Measurements from ENCODE around the gene ZNF319. TPM values are rescaled to one million over a fixed set of nuclear protein-coding genes. Genes with fewer than 3 reads are reported as not detected.

Gene ZNF319
- total and polyA plus RNA-seq, 2 of the 8 experiments (the other 6 are each of a cell fraction or from before 2014, with no cell fraction given): 3.3 to 5.5 TPM

DNA sequence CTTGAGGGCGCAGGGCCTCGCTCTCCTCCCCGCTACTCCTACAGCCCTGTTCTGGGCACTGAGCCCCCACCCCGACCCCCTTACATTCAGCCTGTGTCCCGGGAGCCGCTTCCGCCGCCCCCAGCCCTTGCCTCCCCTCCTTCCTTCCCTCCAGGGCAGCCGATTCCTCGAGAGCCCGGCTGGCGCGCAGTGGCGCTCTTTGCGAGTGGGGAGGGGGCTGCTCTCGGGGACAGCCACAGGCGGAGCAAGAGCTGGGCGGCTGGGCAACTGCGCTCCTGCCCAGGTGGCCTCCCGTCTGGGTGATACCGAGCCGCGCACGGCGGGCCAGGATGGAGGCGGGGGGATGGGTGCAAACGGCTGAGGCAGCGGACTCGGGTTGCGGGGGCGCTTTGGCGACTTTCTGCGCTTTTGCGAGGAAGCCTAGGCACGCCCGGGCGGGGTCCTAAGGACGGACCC is 26.3 kb upstream of the ZNF319 start:
- H3K4me1 ChIP-seq (replicated peaks in 1 of 4; ENCODE audit: control insufficient read depth in 3 of 4, insufficient read depth in 4 of 4, low read length in 3 of 4): peaks cover 0 to 31% (median 20%) of the 10 kb centered on the region in 4 experiments; a peak in 6 of 7 replicates
- H2BK5ac ChIP-seq (ENCODE audit: low read depth, low read length): peak overlapping the region; percentile 75; the same call in 1 of the 2 replicates
- no peak overlapping the region for H4K8ac ChIP-seq (ENCODE audit: extremely low read depth, insufficient read depth, low read length)
- H3K4me2 ChIP-seq (ENCODE audit: insufficient read depth in 1 of 2, low read depth in 2 of 2, low read length in 2 of 2): peak overlapping the region; percentile 83 to 99
- H2BK12ac ChIP-seq (ENCODE audit: low read depth, low read length): peak overlapping the region; percentile 50; the same call in 1 of the 2 replicates
- H2AFZ ChIP-seq (ENCODE audit: low read length): no peak overlapping the region
- peaks cover 17% of the 10 kb centered on the region for H3K79me1 ChIP-seq (ENCODE audit: low read depth, low read length)
- H2BK120ac ChIP-seq (replicated peaks; ENCODE audit: low read depth, low read length): no peak overlapping the region
- H3K27ac ChIP-seq (ENCODE audit: low read depth, low read length): no peak overlapping the region
- no peak overlapping the region for H3K4ac ChIP-seq (replicated peaks; ENCODE audit: insufficient read length, low read depth, low read length)
- no peaks in the 10 kb centered on the region for H3K9me3 ChIP-seq (ENCODE audit: insufficient read depth in 2 of 2, low read depth in 1 of 2, low read length in 1 of 2)
- H3K36me3 ChIP-seq (ENCODE audit: control insufficient read depth in 2 of 4, insufficient read depth in 4 of 4, low read length in 3 of 4): no peaks in the 10 kb centered on the region
- POLR2A ChIA-PET (ENCODE audit: partially characterized antibody): interaction anchor here (0.8 to 4.2 kb wide), 9 partner anchors 9 to 291 kb away, joined by 3 to 20 read pairs (median 5); partner anchors contain the start of genes CFAP20 and KATNB1
- CTCF ChIA-PET (ENCODE audit: partially characterized antibody): interaction anchor here (2.1 to 19.9 kb wide), 6 partner anchors 9 to 95 kb away, joined by 5 to 362 read pairs (median 19); partner anchors contain the start of gene CFAP20
- no peak overlapping the region for H3K23ac ChIP-seq (ENCODE audit: insufficient read length)
- no peaks in the 10 kb centered on the region; a peak in 3 of 7 replicates for H3K27me3 ChIP-seq (replicated peaks in 1 of 4; ENCODE audit: control insufficient read depth in 3 of 4, extremely low read depth in 1 of 4, insufficient read depth in 3 of 4, low read length in 3 of 4)
- peak overlapping the region; percentile 40; the same call in 1 of the 2 replicates for H2AK5ac ChIP-seq (ENCODE audit: low read depth, low read length)
- H3K79me2 ChIP-seq (ENCODE audit: control insufficient read depth in 1 of 2, insufficient read depth in 2 of 2, low read length in 2 of 2): peaks cover 0 to 38% of the 10 kb centered on the region in 2 experiments; a peak in 2 of 4 replicates
- no peak overlapping the region for H4K5ac ChIP-seq (ENCODE audit: insufficient read length, low read depth, low read length)
- H3K23me2 ChIP-seq (ENCODE audit: low read depth, low read length): peaks cover 25% of the 10 kb centered on the region; the same call in 1 of the 2 replicates
- WGBS, 2 experiments (ENCODE audit: extremely low coverage in 1 of 2, insufficient coverage in 1 of 2, insufficient read length in 1 of 2, insufficient replicate concordance in 2 of 2, low coverage in 1 of 2, low lambda C conversion rate in 2 of 2, missing lambda C conversion rate in 1 of 2): 0% methylated on average over 29 of the region's 38 CpGs; no CpG with 5 or more reads in 1 of the 2 experiments
- H2BK20ac ChIP-seq (ENCODE audit: low read length): no peak overlapping the region
- no peak overlapping the region for H3K14ac ChIP-seq (ENCODE audit: insufficient read length)
- H4K20me1 ChIP-seq (replicated peaks in 1 of 2; ENCODE audit: control insufficient read depth in 1 of 2, insufficient read depth in 2 of 2, low read length in 2 of 2): peaks cover 0 to 14% of the 10 kb centered on the region in 2 experiments
- peak overlapping the region in 3 of 4 experiments; percentile 14 to 64 (median 45); a peak in 3 of 7 replicates for H3K9ac ChIP-seq (replicated peaks in 1 of 4; ENCODE audit: extremely low read depth in 1 of 4, low read depth in 3 of 4, low read length in 3 of 4)
- peak overlapping the region; percentile 27 for H4K91ac ChIP-seq (replicated peaks; ENCODE audit: insufficient read length, low read length)
- DNase-seq (ENCODE audit: low read depth in 1 of 2, low spot score in 2 of 2): peak in 1 of 2 experiments; percentile 64
- peak overlapping the region; percentile 73 to 90 (median 82) for H3K4me3 ChIP-seq (ENCODE audit: extremely low read depth in 1 of 4, insufficient read depth in 2 of 4, low read depth in 3 of 4, low read length in 4 of 4)
- peak overlapping the region; percentile 29; the same call in 1 of the 2 replicates for H2BK15ac ChIP-seq (ENCODE audit: low read length)
- FAIRE-seq: no peak
- H3K56ac ChIP-seq (replicated peaks; ENCODE audit: insufficient read length, low read depth, low read length): peak overlapping the region; percentile 70
- peak overlapping the region; percentile 95 for H3K18ac ChIP-seq (ENCODE audit: extremely low read depth, low read length)
- no peak for TF ChIP-seq CHD2 (IDR thresholded peaks at IDR 0.05; ENCODE audit: low read length)
- TF ChIP-seq SUZ12 (IDR thresholded peaks at IDR 0.05; ENCODE audit: low read length): no peak
- TF ChIP-seq SIRT6 (IDR thresholded peaks at IDR 0.05; ENCODE audit: low read length): no peak
- TF ChIP-seq, protein P1, sequence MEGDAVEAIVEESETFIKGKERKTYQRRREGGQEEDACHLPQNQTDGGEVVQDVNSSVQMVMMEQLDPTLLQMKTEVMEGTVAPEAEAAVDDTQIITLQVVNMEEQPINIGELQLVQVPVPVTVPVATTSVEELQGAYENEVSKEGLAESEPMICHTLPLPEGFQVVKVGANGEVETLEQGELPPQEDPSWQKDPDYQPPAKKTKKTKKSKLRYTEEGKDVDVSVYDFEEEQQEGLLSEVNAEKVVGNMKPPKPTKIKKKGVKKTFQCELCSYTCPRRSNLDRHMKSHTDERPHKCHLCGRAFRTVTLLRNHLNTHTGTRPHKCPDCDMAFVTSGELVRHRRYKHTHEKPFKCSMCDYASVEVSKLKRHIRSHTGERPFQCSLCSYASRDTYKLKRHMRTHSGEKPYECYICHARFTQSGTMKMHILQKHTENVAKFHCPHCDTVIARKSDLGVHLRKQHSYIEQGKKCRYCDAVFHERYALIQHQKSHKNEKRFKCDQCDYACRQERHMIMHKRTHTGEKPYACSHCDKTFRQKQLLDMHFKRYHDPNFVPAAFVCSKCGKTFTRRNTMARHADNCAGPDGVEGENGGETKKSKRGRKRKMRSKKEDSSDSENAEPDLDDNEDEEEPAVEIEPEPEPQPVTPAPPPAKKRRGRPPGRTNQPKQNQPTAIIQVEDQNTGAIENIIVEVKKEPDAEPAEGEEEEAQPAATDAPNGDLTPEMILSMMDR (IDR thresholded peaks at IDR 0.05; ENCODE audit: control extremely low read depth in 1 of 3, insufficient read depth in 1 of 3, low read depth in 1 of 3, low read length in 3 of 3): peak in 1 of 3 experiments; percentile 0; a peak in 1 of 4 replicates
- no peak for TF ChIP-seq KDM5A (IDR thresholded peaks at IDR 0.05; ENCODE audit: low read length)
- TF ChIP-seq ASH2L (IDR thresholded peaks at IDR 0.05; ENCODE audit: low read length): peak; percentile 19
- 0 out of 2 replicates have a peak, but pooled peaks have one; percentile 1 for TF ChIP-seq PHF8 (conservative IDR thresholded peaks at IDR 0.05; ENCODE audit: low read depth, low read length)
- TF ChIP-seq, protein P2, sequence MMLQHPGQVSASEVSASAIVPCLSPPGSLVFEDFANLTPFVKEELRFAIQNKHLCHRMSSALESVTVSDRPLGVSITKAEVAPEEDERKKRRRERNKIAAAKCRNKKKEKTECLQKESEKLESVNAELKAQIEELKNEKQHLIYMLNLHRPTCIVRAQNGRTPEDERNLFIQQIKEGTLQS (IDR thresholded peaks at IDR 0.05; ENCODE audit: insufficient read depth, low read depth, low read length): no peak
- no peak for TF ChIP-seq BCL11A (IDR thresholded peaks at IDR 0.05; ENCODE audit: low read depth in 2 of 2, low read length in 2 of 2)
